GM12873 (cell line): Measurements from ENCODE around the gene GCK.

Experiments used
- CTCF ChIP-seq: IDR thresholded peaks from 2 replicates; pipeline ENCODE4 v1.5.1; 2012; ENCODE audit warnings: low read depth, mild to moderate bottlenecking, moderate library complexity, low read length, control low read depth; ENCODE audit not compliant: insufficient read depth; ENCODE audit errors: missing control alignments

Gene GCK

GRCh38 chr7:44184206-44184872, 4.9 kb downstream of the GCK start:
- no peak for TF ChIP-seq CTCF

GRCh38 chr7:44183386-44183785, 5.9 kb downstream of the GCK start:
- no peak for TF ChIP-seq CTCF

GRCh38 chr7:44182827-44183226, 6.4 kb downstream of the GCK start:
- no peak for TF ChIP-seq CTCF

- TF ChIP-seq CTCF, result no peak
Observed at GRCh38 chr7:44180631-44181030, 8.6 kb downstream of the GCK start.

- no peak for TF ChIP-seq CTCF
Observed at GRCh38 chr7:44177570-44178131, 11.6 kb downstream of the GCK start.

GRCh38 chr7:44176486-44176885, 12.8 kb downstream of the GCK start:
- no peak for TF ChIP-seq CTCF

GRCh38 chr7:44175730-44176129, 13.5 kb downstream of the GCK start:
- TF ChIP-seq CTCF, result no peak
